KBM-7 (cell line): ENCODE data around the gene VPS13D.

ENCODE experiments used
- DNase-seq: peaks from one replicate; pipeline ENCODE4 v3.0.0-alpha.2; 2015
- in situ Hi-C: fragments of 300-500 bp; cut with MboI; formaldehyde crosslinking; loops from 2 replicates; pipeline ENCODE4 v1.14.3; 2020; ENCODE audit warnings: low sequenced_read_pairs, low pct_unique_long_range_greater_than_20kb, mixed read lengths

VPS13D gene

GRCh38 chr1:12275370-12275769 lies 45.5 kb downstream of the VPS13D start:
- in situ Hi-C loops, result loop anchor here (25.0 kb wide), 1 partner anchor 487 kb away; the partner anchor contains the start of gene PRAMEF12
- DNase-seq, result peak; percentile 41

DNA sequence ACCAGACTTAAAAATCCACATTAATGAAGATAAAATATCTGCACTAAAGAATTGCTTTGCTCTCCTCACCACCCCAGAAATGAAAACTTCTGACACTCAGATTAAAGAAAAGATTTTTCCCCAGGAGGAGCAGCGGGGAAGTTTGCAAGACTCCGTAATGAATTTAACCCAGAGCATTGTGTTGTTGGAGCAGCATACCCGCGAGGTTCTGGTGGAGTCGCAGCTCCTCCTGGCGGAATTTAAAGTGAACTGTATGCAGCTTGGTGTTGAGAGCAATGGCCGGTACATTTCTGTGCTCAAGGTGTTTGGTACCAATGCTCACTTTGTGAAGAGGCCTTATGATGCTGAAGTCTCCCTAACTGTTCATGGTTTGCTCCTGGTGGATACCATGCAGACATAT lies 46.4 kb downstream of the VPS13D start:
- DNase-seq, result no peak
- in situ Hi-C loops, result loop anchor here (25.0 kb wide), 1 partner anchor 486 kb away; the partner anchor contains the start of gene PRAMEF12

DNA sequence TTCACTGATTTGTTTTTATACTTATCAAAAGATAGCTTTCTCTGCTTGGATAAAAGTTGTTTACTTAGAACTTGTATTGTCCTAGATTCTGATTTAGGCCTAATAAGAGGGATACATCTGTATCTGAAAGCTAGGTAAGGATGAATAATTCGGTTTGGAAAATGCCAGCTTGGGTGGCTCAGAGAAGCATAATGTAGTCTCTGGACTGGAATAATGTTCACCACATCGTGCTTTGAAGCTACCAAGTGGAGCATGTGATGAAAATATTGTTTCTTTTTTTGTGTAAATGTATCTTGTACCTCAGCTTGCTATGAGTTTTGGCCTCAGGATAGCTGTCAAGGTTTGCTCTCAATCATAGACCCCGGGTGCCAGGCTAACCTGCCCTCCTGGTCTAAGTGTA lies 49.2 kb downstream of the VPS13D start:
- in situ Hi-C loops, result loop anchor here (25.0 kb wide), 1 partner anchor 483 kb away; the partner anchor contains the start of gene PRAMEF12
- no peak for DNase-seq

- in situ Hi-C loops, result loop anchor here (25.0 kb wide), 1 partner anchor 482 kb away; the partner anchor contains the start of gene PRAMEF12
- DNase-seq, result no peak
Observed at GRCh38 chr1:12279728-12280464, 50.1 kb downstream of the VPS13D start.

DNA sequence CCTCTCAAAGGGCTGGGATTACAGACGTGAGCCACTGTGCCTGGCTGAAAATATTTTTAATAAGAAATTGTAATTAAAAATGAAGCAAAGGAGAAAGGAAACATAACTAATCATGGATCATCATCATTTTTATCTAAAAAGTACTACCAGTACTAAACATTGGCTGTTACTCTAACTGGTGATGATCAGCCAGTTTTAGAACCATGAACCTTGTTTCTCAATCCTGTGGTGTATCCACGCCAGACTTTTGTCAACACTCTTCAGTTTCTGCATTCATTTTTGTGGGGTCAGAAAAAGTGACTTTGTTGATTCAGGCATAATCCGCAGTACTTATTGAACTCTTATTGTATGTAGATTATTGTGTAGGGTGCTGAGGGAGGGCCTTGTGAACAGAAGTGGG lies 52.3 kb downstream of the VPS13D start:
- DNase-seq, result no peak
- in situ Hi-C loops, result loop anchor here (25.0 kb wide), 1 partner anchor 480 kb away; the partner anchor contains the start of gene PRAMEF12

DNA sequence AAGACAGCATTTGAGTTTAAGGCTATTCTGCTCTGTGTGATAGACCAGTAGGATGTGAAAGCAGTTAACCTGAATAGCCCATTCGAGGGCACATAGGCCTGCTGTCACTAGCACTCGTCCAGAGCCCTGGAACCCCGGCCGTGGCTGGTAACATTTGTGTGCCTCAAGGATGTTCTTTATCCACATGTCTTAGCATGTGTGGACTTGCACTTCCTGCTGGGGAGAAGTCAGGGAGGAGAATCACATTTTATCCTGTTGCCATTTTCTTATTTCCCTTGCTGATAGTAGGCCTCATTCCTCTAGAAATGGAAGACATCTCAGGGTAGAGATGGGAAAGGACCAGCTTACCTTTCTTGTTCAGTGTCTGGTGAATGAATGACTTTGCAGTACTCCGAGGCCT lies 54.7 kb downstream of the VPS13D start:
- DNase-seq, result no peak
- in situ Hi-C loops, result loop anchor here (25.0 kb wide), 1 partner anchor 478 kb away; the partner anchor contains the start of gene PRAMEF12

GRCh38 chr1:12285496-12286143 lies 55.8 kb downstream of the VPS13D start:
- in situ Hi-C loops, result loop anchor here (25.0 kb wide), 1 partner anchor 477 kb away; the partner anchor contains the start of gene PRAMEF12

DNA sequence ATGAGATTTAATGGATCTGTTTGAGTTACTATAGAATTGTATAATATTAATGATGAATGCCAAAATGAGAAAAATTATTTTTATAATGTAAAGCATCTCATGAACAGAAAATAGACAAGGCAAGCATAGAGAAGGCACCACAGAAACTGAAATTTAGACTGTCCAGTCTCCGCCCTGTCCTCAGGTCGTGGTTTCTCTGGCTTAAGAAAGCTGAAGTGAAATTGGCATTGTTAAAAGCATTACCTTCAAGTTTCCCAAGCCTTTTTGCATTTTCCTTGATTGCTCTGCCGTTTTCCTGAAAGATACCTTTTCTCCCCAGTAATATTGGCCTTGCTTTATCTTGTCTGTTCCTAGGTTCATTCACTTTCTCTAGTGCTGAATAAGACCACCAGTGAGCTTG lies 58.0 kb downstream of the VPS13D start:
- no peak for DNase-seq
- in situ Hi-C loops, result loop anchor here (25.0 kb wide), 1 partner anchor 474 kb away; the partner anchor contains the start of gene PRAMEF12

More at GRCh38 chr1:12285496-12286143, 55.8 kb downstream of the VPS13D start:
- DNase-seq, result no peak

DNA sequence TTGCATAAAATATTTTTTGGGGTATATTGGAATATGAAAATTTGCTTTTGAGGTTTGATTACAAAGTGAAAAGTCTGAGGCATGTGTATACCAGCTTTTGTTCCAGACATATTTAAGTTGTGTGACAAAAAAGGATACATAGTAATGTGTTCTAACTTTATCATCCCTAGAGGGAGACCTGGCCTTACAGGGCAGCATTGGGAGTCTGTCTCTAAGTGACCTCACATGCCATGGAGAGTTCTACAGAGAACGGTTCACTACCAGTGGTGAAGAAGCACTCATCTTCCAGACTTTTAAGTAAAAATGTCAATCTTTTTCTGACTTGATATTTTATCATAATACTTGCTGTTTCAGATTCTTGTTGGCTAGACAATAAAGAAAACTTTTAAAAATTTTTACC lies 61.0 kb downstream of the VPS13D start:
- DNase-seq, result no peak
- in situ Hi-C loops, result loop anchor here (25.0 kb wide), 1 partner anchor 471 kb away; the partner anchor contains the start of gene PRAMEF12

DNA sequence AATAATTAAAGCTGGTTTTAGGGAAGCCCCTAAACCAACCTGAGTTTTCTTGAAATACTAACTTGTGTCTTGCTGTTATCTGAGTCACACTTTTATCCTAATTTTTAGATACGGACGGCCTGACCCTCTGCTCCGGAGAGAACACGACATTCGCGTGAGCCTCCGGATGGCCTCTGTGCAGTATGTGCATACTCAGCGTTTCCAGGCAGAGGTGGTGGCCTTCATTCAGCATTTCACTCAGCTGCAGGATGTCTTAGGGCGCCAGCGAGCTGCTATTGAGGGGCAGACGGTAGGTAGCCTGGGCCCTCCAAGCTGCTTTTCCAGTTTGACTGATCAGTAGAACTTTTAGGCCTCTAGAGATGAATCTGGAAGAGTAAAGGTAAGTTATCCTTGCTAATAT lies 63.6 kb downstream of the VPS13D start:
- in situ Hi-C loops, result loop anchor here (25.0 kb wide), 1 partner anchor 469 kb away; the partner anchor contains the start of gene PRAMEF12
- DNase-seq, result no peak

DNA sequence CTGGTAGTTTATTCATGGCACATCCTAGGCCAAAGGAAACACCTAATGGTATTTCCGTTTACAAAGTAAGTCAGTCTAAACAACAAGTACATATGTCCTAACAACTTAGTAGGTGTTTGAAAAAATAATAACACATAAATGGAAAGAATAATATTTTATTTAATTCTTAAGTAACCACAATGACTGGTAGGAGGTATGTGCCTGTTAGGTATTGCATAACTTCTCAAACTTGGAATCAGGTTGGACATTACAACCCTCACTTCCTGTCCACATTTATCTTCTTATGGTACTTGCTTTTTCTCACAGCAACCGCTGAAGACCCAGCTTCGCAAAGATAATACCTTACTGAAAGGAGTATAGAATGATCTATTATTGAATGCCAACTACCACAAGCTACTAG lies 64.2 kb downstream of the VPS13D start:
- DNase-seq, result no peak
- in situ Hi-C loops, result loop anchor here (25.0 kb wide), 1 partner anchor 468 kb away; the partner anchor contains the start of gene PRAMEF12

DNA sequence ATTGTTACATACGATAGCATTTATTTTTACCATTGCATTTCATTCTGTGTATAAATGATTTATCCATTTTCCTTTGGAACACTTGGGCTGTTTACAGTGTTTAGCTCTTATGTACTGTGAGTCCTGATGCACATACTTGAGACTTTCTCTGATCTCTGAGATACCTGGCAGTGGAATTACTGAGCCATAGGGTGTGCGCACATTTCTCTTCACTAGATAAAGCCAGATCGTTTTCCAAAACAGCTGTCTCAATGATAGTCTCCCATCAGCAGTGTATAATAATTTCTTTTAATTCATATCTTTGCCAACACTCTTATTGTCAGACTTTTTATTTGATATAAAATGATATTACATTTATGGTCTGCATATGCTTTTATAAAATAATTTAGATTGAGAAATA lies 66.2 kb downstream of the VPS13D start:
- in situ Hi-C loops, result loop anchor here (25.0 kb wide), 1 partner anchor 466 kb away; the partner anchor contains the start of gene PRAMEF12
- no peak for DNase-seq

GRCh38 chr1:12296623-12297022 lies 66.8 kb downstream of the VPS13D start:
- no peak for DNase-seq
- in situ Hi-C loops, result loop anchor here (25.0 kb wide), 1 partner anchor 466 kb away; the partner anchor contains the start of gene PRAMEF12

- DNase-seq, result no peak
- in situ Hi-C loops, result loop anchor here (25.0 kb wide), 1 partner anchor 312 kb away; the partner anchor contains the start of gene DHRS3
Observed at GRCh38 chr1:12300706-12301105, 70.9 kb downstream of the VPS13D start.

DNA sequence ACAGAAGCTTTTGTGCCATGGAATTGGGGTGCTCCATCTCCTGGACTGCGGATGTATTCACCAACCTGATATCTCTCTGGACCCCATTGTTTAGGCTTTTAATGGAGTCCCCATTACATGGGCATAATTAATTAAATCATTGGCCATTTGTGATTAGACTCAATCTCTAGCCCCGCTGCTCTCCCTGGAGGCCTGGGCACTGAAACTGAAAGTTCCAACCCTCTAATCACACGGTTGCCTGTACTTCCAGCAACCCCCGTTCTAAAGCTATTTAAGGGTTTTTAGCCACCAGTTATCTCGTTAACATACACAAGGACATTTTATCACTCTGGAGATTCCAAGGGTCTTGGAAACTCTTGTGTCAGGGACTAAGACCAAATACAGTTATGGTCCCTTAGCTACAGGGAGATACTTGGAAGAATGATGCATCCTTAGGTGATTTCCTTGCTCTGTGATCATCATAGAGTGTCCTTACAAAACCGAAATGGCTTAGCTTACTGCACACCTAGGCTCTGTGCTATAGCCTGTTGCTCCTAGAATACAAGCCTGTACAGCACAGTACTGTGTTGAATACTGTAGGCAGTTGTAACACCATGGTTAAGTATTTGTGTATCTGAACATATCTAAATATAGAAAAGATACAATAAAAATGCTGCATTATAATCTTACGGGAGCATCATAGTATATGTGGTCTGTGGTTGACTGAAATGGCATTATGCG lies 71.8 kb downstream of the VPS13D start:
- DNase-seq, result no peak
- in situ Hi-C loops, result loop anchor here (25.0 kb wide), 1 partner anchor 311 kb away; the partner anchor contains the start of gene DHRS3

- in situ Hi-C loops, result loop anchor here (25.0 kb wide), 1 partner anchor 309 kb away; the partner anchor contains the start of gene DHRS3
- DNase-seq, result no peak
Observed at GRCh38 chr1:12302798-12303447, 73.1 kb downstream of the VPS13D start.

DNA sequence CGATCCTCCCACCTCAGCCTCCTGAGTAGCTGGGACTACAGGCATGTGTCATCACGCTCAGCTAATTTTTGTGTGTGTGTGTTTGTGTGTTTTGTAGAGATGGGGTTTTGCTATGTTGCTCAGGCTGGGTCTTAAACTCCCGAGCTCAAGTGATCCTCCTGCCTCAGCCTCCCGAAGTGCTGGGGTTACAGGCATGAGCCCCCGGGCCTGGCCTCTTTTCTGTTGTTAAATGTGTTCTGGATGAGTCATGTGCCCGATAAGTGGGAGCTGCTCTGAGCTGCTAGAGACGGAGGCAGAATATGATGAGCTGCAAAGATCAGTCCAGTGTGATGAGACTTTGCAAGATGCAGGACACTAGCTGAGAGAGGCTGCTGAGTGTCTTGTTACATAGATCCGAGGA lies 75.5 kb downstream of the VPS13D start:
- no peak for DNase-seq
- in situ Hi-C loops, result loop anchor here (25.0 kb wide), 1 partner anchor 307 kb away; the partner anchor contains the start of gene DHRS3
